Neural progenitor cell (in vitro differentiated cells): Measurements from ENCODE around the gene GBF1. TPM values are rescaled to one million over a fixed set of nuclear protein-coding genes. Genes with fewer than 3 reads are reported as not detected.
A peak's percentile ranks its signal among the peaks of the same experiment; 100 is the strongest.

Experiments used
- DNase-seq: peaks from one replicate; pipeline ENCODE4 v3.0.0-alpha.2; 2016; ENCODE audit warnings: low spot score
- H2AFZ ChIP-seq: fragments of 200-600 bp; sonication (generic); replicated peaks from 2 replicates; pipeline ENCODE4 v1.6.1; 2016; ENCODE audit warnings: antibody characterized with exemption
- H3F3A ChIP-seq: fragments of 200-600 bp; sonication (generic); 2 replicates; pipeline ENCODE4 v1.6.1; 2016; ENCODE audit warnings: antibody characterized with exemption, low read depth
- H3K27ac ChIP-seq: fragments of 200-600 bp; sonication (generic); 2 replicates; pipeline ENCODE4 v1.5.1; 2016; ENCODE audit warnings: mild to moderate bottlenecking
- H3K27me3 ChIP-seq: fragments of 200-600 bp; sonication (generic); 2 replicates; pipeline ENCODE4 v1.6.1; 2016; ENCODE audit warnings: mild to moderate bottlenecking, moderate library complexity
- H3K36me3 ChIP-seq: fragments of 200-600 bp; sonication (generic); 2 replicates; pipeline ENCODE4 v1.5.1; 2016
- H3K4me1 ChIP-seq: fragments of 200-600 bp; sonication (generic); 2 replicates; pipeline ENCODE4 v1.6.1; 2016; ENCODE audit warnings: mixed run types
- H3K4me2 ChIP-seq: fragments of 200-600 bp; sonication (generic); 2 replicates; pipeline ENCODE4 v1.6.1; 2016
- H3K4me3 ChIP-seq: fragments of 200-600 bp; sonication (generic); 2 replicates; pipeline ENCODE4 v1.5.1; 2016
- H3K79me2 ChIP-seq: fragments of 200-600 bp; sonication (generic); 2 replicates; pipeline ENCODE4 v1.6.1; 2016; ENCODE audit warnings: low read depth
- H3K9ac ChIP-seq: fragments of 200-600 bp; sonication (generic); 2 replicates; pipeline ENCODE4 v1.6.1; 2016
- H3K9me3 ChIP-seq: fragments of 200-600 bp; sonication (generic); 2 replicates; pipeline ENCODE4 v1.5.1; 2016; ENCODE audit warnings: low read depth
- H4K20me1 ChIP-seq: fragments of 200-600 bp; sonication (generic); 2 replicates; pipeline ENCODE4 v1.6.1; 2016; ENCODE audit warnings: low read depth
- H3K27ac Mint-ChIP-seq: 3 replicates; pipeline ENCODE4 v1.8.0; 2021; ENCODE audit warnings: mixed read lengths
- H3K27me3 Mint-ChIP-seq: 2 replicates; pipeline ENCODE4 v1.8.0; 2022; ENCODE audit warnings: low read depth, mild to moderate bottlenecking, inconsistent platforms, moderate library complexity, mixed read lengths; ENCODE audit not compliant: insufficient read depth
- H3K36me3 Mint-ChIP-seq: 3 replicates; pipeline ENCODE4 v1.8.0; 2021; ENCODE audit warnings: mixed read lengths
- H3K4me1 Mint-ChIP-seq: 3 replicates; pipeline ENCODE4 v1.8.0; 2021; ENCODE audit warnings: mixed read lengths
- H3K4me3 Mint-ChIP-seq: 3 replicates; pipeline ENCODE4 v1.8.0; 2021; ENCODE audit warnings: mild to moderate bottlenecking, moderate library complexity, mixed read lengths
- H3K9me3 Mint-ChIP-seq: 3 replicates; pipeline ENCODE4 v1.8.0; 2020; ENCODE audit warnings: mixed read lengths
- CTCF ChIP-seq: fragments of 200-600 bp; sonication (generic); IDR thresholded peaks from 2 replicates; pipeline ENCODE4 v1.5.1; 2017; ENCODE audit warnings: antibody characterized with exemption, mild to moderate bottlenecking
- EZH2 ChIP-seq: fragments of 200-600 bp; sonication (generic); IDR thresholded peaks from 2 replicates; pipeline ENCODE4 v1.6.1; 2017; ENCODE audit warnings: antibody characterized with exemption, mild to moderate bottlenecking, moderate library complexity
- EZH2phosphoT487 ChIP-seq: fragments of 200-600 bp; sonication (generic); IDR thresholded peaks from 2 replicates; pipeline ENCODE4 v1.6.1; 2017; ENCODE audit warnings: antibody characterized with exemption
- total RNA-seq: library from RNA; depleted of rRNA; stranded (reverse); fragments of >200 nt; gene quantifications from 2 replicates; pipeline ENCODE4 v1.2.3, GENCODE V29; 2015; ENCODE audit warnings: low replicate concordance

The GBF1 gene
- total RNA-seq, 1 donor from 2014 or later = 23.5 TPM

GRCh38 chr10:102311025-102311420 is 65.7 kb downstream of the GBF1 start:
- no peak for TF ChIP-seq CTCF
- TF ChIP-seq EZH2 = no peak
- TF ChIP-seq EZH2phosphoT487 = no peak
- Histone ChIP-seq H2AFZ (no peak overlapping the region), H4K20me1 (peaks cover 10% of the 10 kb centered on the region), H3K4me1 (peaks cover 30% of the 10 kb centered on the region), H3K36me3 (no peaks in the 10 kb centered on the region), H3K9ac (no peak overlapping the region), H3F3A (peaks cover 9% of the 10 kb centered on the region), H3K4me2 (peak overlapping the region; percentile 2), H3K27ac (no peak overlapping the region), H3K79me2 (peaks cover 30% of the 10 kb centered on the region), H3K27me3 (no peaks in the 10 kb centered on the region), H3K9me3 (no peaks in the 10 kb centered on the region), H3K4me3 (no peak overlapping the region)
- peaks cover 35% of the 10 kb centered on the region for H3K4me1 Mint-ChIP-seq
- H3K27me3 Mint-ChIP-seq = peaks cover 2% of the 10 kb centered on the region
- no peak for DNase-seq
- H3K4me3 Mint-ChIP-seq = no peak overlapping the region
- H3K9me3 Mint-ChIP-seq = peaks cover 2% of the 10 kb centered on the region
- H3K36me3 Mint-ChIP-seq = peaks cover 2% of the 10 kb centered on the region
- no peak overlapping the region for H3K27ac Mint-ChIP-seq

GRCh38 chr10:102312683-102313082 is 67.4 kb downstream of the GBF1 start:
- Histone ChIP-seq H3F3A (peaks cover 9% of the 10 kb centered on the region), H3K4me2 (peak overlapping the region; percentile 11), H2AFZ (no peak overlapping the region), H3K36me3 (no peaks in the 10 kb centered on the region), H4K20me1 (peaks cover 10% of the 10 kb centered on the region), H3K27me3 (no peaks in the 10 kb centered on the region), H3K79me2 (peaks cover 30% of the 10 kb centered on the region), H3K9ac (no peak overlapping the region), H3K27ac (no peak overlapping the region), H3K9me3 (no peaks in the 10 kb centered on the region), H3K4me1 (peaks cover 30% of the 10 kb centered on the region), H3K4me3 (no peak overlapping the region)
- no peak overlapping the region for H3K4me3 Mint-ChIP-seq
- TF ChIP-seq EZH2 (no peak), EZH2phosphoT487 (no peak), CTCF (no peak)
- H3K9me3 Mint-ChIP-seq = peaks cover 2% of the 10 kb centered on the region
- DNase-seq = no peak
- peak overlapping the region; percentile 64 for H3K27ac Mint-ChIP-seq
- H3K4me1 Mint-ChIP-seq = peaks cover 35% of the 10 kb centered on the region
- peaks cover 2% of the 10 kb centered on the region for H3K27me3 Mint-ChIP-seq
- H3K36me3 Mint-ChIP-seq = peaks cover 2% of the 10 kb centered on the region

GRCh38 chr10:102313221-102313896 is 68.0 kb downstream of the GBF1 start:
- TF ChIP-seq CTCF (no peak), EZH2 (no peak), EZH2phosphoT487 (no peak)
- Mint-ChIP-seq H3K27me3 (peaks cover 2% of the 10 kb centered on the region), H3K27ac (peak overlapping the region; percentile 28), H3K9me3 (no peaks in the 10 kb centered on the region), H3K36me3 (peaks cover 2% of the 10 kb centered on the region), H3K4me1 (peaks cover 35% of the 10 kb centered on the region), H3K4me3 (no peak overlapping the region)
- H3K4me2 ChIP-seq = peak overlapping the region; percentile 11
- H3F3A ChIP-seq = peaks cover 9% of the 10 kb centered on the region
- peak overlapping the region; percentile 40 for H3K27ac ChIP-seq
- H3K36me3 ChIP-seq = no peaks in the 10 kb centered on the region
- no peaks in the 10 kb centered on the region for H3K9me3 ChIP-seq
- H3K9ac ChIP-seq = no peak overlapping the region
- H2AFZ ChIP-seq = no peak overlapping the region
- peaks cover 10% of the 10 kb centered on the region for H4K20me1 ChIP-seq
- H3K27me3 ChIP-seq = no peaks in the 10 kb centered on the region
- peaks cover 30% of the 10 kb centered on the region for H3K4me1 ChIP-seq
- peaks cover 30% of the 10 kb centered on the region for H3K79me2 ChIP-seq
- H3K4me3 ChIP-seq = no peak overlapping the region
- peak; percentile 3 for DNase-seq
